ENCODE data around the gene DNTT.

The DNTT gene

DNA sequence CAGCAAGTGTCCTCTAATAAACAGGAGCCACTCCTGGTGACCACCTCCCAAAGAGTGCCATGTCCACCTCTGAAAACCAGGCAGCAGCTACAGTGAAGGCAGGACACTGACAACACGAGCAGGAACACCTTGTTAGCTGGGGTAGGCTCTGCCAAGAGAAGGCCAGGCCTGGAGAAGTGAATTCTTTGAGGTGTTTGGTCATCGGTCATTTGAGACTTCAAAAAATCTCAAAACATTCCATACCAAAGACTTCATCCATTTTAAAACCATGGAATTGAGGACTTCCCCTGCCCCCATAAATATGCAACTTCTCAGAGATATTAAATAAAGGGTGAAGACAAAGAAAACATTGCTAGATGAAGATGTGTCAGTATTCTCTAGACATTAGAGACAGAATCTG, 82.9 kb downstream of the DNTT start:
- peak; percentile 83 for DNase-seq

DNA sequence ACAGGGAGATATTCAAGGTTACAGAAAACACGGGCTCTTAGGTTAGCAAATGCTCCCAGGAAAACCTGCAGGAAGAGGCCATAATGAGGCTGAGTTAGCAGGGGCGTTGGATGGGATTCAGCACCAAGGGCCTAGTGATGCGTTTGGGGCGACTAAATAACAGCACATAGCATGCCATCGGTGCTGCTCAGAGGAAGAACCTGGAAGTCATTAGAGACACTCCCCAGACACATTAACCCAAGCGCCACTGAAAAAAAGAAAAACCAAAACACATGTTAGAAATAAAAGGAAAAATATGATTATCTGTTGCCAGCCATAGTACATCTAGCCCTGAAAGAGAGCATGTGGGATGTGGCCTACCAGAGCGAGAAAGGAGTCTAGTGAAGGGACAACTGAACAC, 83.4 kb downstream of the DNTT start:
- peak; percentile 86 for DNase-seq
